ENCODE measurements around the gene RBM47. TPM values are rescaled to one million over a fixed set of nuclear protein-coding genes. Genes with fewer than 3 reads are reported as not detected.

Gene RBM47
- total RNA-seq, 1 donor from 2014 or later: 41.1 TPM

DNA sequence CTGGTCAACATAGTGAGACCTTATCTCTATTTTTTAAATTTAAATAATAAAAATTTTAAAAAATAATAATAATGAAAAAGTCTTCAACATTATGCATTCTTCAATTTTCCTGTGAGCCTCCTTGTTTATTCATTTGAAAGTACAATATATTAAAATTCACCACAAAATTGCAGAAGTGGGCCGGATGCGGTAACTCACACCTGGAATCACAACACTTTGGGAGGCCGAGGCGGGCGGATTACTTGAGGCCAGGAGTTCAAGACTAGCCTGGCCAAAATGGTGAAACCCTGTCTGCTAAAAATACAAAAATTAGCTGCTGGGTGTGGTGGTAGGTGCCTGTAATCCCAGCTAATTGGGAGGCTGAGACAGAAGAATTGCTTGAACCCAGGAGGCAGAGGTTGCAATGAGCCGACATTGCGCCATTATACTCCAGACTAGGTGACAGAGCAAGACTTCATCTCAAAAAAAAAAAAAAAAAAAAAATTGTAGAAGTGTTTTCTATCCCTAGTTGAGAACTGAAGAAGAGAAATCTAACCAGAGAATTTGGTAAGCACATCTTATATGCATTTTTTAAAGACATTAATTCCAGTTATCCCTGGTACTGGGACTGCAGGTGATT is 56.9 kb downstream of the RBM47 start:
- H3K36me3 ChIP-seq (ENCODE audit: control insufficient read depth, insufficient read depth, low read length): no peaks in the 10 kb centered on the region
- DNase-seq (ENCODE audit: low read depth): no peak
- no peak overlapping the region for H3K4me3 ChIP-seq (ENCODE audit: low read depth, low read length)
- no peaks in the 10 kb centered on the region for H3K27me3 ChIP-seq (ENCODE audit: control insufficient read depth, insufficient read depth, low read length)
- TF ChIP-seq, protein P1, sequence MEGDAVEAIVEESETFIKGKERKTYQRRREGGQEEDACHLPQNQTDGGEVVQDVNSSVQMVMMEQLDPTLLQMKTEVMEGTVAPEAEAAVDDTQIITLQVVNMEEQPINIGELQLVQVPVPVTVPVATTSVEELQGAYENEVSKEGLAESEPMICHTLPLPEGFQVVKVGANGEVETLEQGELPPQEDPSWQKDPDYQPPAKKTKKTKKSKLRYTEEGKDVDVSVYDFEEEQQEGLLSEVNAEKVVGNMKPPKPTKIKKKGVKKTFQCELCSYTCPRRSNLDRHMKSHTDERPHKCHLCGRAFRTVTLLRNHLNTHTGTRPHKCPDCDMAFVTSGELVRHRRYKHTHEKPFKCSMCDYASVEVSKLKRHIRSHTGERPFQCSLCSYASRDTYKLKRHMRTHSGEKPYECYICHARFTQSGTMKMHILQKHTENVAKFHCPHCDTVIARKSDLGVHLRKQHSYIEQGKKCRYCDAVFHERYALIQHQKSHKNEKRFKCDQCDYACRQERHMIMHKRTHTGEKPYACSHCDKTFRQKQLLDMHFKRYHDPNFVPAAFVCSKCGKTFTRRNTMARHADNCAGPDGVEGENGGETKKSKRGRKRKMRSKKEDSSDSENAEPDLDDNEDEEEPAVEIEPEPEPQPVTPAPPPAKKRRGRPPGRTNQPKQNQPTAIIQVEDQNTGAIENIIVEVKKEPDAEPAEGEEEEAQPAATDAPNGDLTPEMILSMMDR (IDR thresholded peaks at IDR 0.05; ENCODE audit: insufficient read depth, low read length, poor library complexity, severe bottlenecking): no peak

DNA sequence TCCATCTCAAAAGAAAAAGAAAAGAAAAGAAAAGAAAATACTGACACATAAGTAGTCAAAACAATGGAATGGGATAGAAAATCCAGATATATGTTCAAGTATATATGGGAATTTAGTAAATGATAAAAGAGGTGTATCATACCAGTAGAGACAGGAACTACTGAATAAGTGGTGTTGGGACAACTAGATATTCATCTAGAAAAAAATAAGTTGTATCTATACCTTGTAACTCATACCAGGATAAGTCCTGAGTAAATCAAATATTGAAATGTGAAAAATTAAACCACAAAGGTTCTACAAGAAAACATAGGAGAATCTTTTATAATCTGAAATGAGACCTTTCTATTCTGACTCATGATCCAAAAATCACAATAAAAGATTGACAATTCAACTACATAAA is 58.5 kb downstream of the RBM47 start:
- Histone ChIP-seq H3K36me3 (ENCODE audit: control insufficient read depth, insufficient read depth, low read length) (no peaks in the 10 kb centered on the region), H3K27me3 (ENCODE audit: control insufficient read depth, insufficient read depth, low read length) (no peaks in the 10 kb centered on the region), H3K4me3 (ENCODE audit: low read depth, low read length) (no peak overlapping the region)
- TF ChIP-seq, protein P1 (IDR thresholded peaks at IDR 0.05; ENCODE audit: insufficient read depth, low read length, poor library complexity, severe bottlenecking): no peak
- DNase-seq (ENCODE audit: low read depth): no peak

DNA sequence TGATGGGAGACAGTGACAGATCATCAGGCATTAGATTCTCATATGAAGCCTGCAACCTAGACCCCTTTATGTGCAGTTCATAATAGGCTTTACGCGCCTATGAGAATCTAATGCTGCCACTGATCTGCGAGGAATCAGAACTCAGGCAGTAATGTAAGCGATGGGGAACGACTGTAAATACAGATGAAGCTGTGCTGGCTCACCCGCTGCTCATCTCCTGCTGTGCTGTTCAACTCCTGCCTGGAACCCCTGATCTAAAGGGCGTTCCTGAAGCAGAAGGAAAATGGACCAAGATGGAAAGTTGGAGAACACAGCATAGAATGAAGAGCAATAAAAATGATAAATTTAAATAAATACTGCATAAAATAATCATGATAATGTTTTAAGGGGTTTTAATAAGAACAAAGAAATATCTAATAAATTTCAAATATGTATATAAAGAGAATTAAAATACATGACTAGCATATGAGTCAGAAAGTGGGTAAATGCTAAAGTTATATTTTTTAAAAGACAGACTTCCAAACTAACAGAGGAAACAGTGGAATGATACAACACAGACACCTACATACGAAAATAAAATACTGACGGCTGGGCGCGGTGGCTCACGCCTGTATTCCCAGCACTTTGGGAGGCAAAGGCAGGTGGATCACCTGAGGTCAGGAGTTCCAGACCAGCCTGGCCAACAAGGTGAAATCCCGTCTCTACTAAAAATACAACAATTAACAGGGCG is 59.2 kb downstream of the RBM47 start:
- DNase-seq (ENCODE audit: low read depth): no peak
- H3K36me3 ChIP-seq (ENCODE audit: control insufficient read depth, insufficient read depth, low read length): no peaks in the 10 kb centered on the region
- H3K4me3 ChIP-seq (ENCODE audit: low read depth, low read length): no peak overlapping the region
- H3K27me3 ChIP-seq (ENCODE audit: control insufficient read depth, insufficient read depth, low read length): no peaks in the 10 kb centered on the region
- TF ChIP-seq, protein P1 (IDR thresholded peaks at IDR 0.05; ENCODE audit: insufficient read depth, low read length, poor library complexity, severe bottlenecking): no peak

DNA sequence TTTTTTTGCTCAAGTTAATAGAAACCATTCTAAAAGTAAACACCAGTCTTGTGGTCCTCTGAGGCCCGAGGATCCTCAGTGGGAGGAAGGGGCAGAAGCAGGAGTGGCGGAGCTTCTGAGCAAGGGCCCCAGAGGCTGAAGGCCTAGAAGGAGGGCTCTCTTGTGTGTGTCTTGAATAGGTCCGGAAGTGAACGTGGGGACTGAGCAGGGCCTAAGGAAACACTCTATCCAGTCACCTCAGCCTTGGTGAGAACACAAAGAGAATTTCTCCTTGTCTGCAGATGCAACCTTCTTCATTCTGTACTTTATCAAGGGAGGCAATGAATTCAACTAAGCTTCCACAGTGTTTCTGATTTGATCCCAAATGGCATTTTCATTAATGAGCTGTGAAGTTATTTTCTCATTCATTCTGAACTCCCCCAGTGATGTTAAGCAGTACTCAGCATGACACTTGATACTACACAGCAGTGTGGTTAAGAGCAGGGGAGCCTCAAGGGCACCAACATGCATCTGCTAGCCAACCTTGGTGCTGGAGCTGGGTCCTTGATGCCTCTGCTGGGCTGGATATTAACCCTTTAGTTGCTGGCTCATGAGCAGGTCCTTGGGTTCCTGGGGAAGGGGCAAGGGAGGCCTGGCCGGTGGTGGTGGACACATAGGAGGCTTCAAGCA is 64.7 kb downstream of the RBM47 start:
- no peaks in the 10 kb centered on the region for H3K27me3 ChIP-seq (ENCODE audit: control insufficient read depth, insufficient read depth, low read length)
- TF ChIP-seq, protein P1 (IDR thresholded peaks at IDR 0.05; ENCODE audit: insufficient read depth, low read length, poor library complexity, severe bottlenecking): no peak
- no peak for DNase-seq (ENCODE audit: low read depth)
- H3K36me3 ChIP-seq (ENCODE audit: control insufficient read depth, insufficient read depth, low read length): no peaks in the 10 kb centered on the region
- no peak overlapping the region for H3K4me3 ChIP-seq (ENCODE audit: low read depth, low read length)

DNA sequence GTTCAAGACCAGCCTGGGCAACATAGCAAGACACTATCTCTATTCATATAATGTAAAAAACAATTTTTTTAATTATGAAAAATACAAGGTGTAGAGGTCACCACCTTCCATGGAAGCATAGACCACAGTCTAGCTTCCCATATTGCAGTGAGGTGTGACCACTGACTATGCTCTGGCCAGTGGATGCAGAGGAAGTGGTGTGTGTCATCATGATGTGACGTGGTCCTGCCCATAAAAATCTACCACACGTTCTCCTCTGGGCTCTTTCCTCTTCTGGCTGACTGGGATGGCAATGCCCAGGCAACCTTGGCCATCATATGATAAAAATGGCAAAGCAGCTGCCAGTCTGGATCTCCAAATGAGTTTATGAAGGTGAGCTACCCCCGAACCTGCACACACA is 65.7 kb downstream of the RBM47 start:
- no peak for DNase-seq (ENCODE audit: low read depth)
- H3K27me3 ChIP-seq (ENCODE audit: control insufficient read depth, insufficient read depth, low read length): no peaks in the 10 kb centered on the region

More for the DNA sequence above, 65.7 kb downstream of the RBM47 start:
- no peak overlapping the region for H3K4me3 ChIP-seq (ENCODE audit: low read depth, low read length)
- TF ChIP-seq, protein P1 (IDR thresholded peaks at IDR 0.05; ENCODE audit: insufficient read depth, low read length, poor library complexity, severe bottlenecking): no peak
- H3K36me3 ChIP-seq (ENCODE audit: control insufficient read depth, insufficient read depth, low read length): no peaks in the 10 kb centered on the region

Measured in kidney epithelial cell (primary cell).